KBM-7 (cell line): ENCODE measurements around the gene SETDB1.

Experiments
- DNase-seq: peaks from one replicate; pipeline ENCODE4 v3.0.0-alpha.2; 2015
- in situ Hi-C: fragments of 300-500 bp; cut with MboI; formaldehyde crosslinking; loops from 2 replicates; pipeline ENCODE4 v1.14.3; 2020; ENCODE audit warnings: low sequenced_read_pairs, low pct_unique_long_range_greater_than_20kb, mixed read lengths

Gene SETDB1

DNA sequence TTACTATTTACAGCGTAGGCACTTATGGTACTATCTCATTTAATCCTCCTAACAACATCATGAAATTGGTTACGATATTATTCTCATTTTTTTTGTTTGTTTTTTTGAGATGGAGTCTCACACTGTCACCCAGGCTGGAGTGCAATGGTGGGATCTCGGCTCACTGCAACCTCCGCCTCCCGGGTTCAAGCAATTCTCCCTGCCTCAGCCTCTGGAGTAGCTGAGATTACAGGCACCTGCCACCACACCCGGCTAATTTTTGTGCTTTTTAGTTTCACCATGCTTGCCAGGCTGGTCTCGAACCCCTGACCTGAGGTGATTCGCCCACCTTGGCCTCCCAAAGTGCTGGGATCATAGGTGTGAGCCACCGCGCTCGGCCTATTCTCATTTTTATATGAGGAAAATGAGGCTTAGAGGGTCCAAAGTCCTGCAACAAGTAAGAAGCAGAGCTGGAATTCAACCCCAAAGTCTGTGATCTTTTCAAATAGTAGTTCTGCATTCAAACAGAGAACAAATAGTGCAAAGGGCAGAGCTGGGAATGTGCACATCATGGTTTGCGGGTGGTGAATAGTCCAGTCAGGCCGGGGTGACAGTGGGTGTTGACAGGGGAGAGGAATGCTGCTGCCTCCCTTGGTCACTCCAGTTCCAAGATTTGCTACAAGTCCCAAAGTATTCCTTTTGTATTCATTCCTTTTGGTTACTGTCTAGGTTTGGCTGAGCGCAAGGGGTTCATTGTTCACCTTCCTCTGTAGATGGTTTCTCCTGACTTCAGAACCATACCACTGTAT, 86.7 kb downstream of the SETDB1 start:
- in situ Hi-C loops = no loop called here
- DNase-seq = no peak

DNA sequence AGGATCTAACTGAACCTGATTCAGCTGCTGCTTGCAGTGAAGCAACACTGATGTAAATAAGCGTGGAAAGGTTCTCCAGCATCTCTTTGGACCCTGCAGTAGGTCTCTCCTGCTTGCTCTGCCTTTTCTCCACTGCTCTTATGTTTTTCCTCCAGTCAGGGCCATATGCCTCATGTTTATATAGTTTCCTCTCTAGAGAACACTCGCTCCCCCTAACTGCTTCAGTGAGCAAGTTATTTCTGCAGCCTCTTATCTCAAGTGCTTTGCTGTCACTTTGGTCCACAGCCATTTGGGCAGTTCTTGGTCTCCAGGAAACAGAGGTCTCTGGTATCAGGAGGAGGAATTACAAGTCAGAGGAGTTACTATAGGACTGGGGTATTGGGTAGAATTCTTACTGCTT, 87.4 kb downstream of the SETDB1 start:
- DNase-seq = peak; percentile 68
- in situ Hi-C loops = no loop called here
